ENCODE results near the gene ARID5A. TPM values are rescaled to one million over a fixed set of nuclear protein-coding genes. Genes with fewer than 3 reads are reported as not detected.
"Not testable (repeated sequence)": the region's sequence is repeated elsewhere in the genome, so short reads cannot be mapped to it uniquely, and the experiment has no call there.

Gene ARID5A
- total RNA-seq, 5 donors from 2014 or later (not counting 1 experiment from before 2014, with no cell fraction given) = 105 to 140 (median 116) TPM

DNA sequence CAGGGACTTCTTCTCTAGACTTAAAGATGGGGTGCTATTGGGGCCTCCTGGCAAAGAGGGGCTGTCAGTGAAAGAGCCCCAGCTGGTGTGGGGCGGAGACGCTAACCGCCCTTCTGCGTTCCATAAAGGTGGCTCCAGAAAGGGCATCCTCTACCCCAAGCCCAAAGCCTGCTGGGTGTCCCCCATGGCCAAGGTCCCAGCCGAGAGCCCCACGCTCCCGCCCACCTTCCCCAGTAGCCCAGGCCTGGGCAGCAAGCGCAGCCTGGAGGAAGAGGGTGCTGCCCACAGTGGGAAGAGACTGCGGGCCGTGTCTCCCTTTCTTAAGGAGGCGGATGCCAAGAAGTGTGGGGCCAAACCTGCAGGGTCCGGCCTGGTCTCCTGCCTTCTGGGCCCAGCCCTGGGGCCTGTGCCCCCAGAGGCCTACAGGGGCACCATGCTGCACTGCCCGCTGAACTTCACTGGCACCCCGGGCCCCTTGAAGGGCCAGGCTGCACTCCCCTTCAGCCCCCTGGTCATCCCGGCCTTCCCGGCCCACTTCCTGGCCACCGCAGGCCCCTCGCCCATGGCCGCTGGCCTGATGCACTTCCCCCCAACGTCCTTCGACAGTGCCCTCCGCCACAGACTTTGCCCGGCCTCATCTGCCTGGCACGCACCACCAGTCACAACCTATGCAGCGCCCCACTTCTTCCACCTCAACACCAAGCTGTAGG lies 15.2 kb downstream of the ARID5A start:
- Histone ChIP-seq H3K4me1 (ENCODE audit: control insufficient read depth in 1 of 2, extremely low read depth in 1 of 2, insufficient read depth in 2 of 2, low read length in 2 of 2) (peaks cover 5 to 30% of the 10 kb centered on the region in 2 experiments), H3K27me3 (replicated peaks in 1 of 2; ENCODE audit: control insufficient read depth in 2 of 2, extremely low read depth in 1 of 2, insufficient read depth in 2 of 2, low read length in 1 of 2) (no peaks in the 10 kb centered on the region), H3K27ac (ENCODE audit: low read length) (no peak overlapping the region), H3K9me3 (no peaks in the 10 kb centered on the region), H3K4me3 (ENCODE audit: control insufficient read depth in 1 of 2, extremely low read depth in 1 of 2, low read length in 1 of 2) (no peak overlapping the region), H3K36me3 (ENCODE audit: control insufficient read depth in 2 of 2, extremely low read depth in 1 of 2, insufficient read depth in 1 of 2, low read length in 1 of 2) (peaks cover 24 to 59% of the 10 kb centered on the region in 2 donors)
- 88% methylated on average over 18 of the region's 25 CpGs for WGBS (ENCODE audit: insufficient coverage)
- H3K4me3 Mint-ChIP-seq = peak overlapping the region in 1 of 3 donors; percentile 49
- ATAC-seq (replicated peaks in 1 of 4) (peak in 1 of 4 experiments; percentile 3), DNase-seq (peak in 1 of 35 experiments; percentile 11)
- H3K4me1 Mint-ChIP-seq = peaks cover 31 to 41% (median 37%) of the 10 kb centered on the region in 3 donors
- H3K36me3 Mint-ChIP-seq = peaks cover 15% of the 10 kb centered on the region
- H3K27ac Mint-ChIP-seq = no peak overlapping the region
- ChIA-PET CTCF (interaction anchor here in 1 of 2 donors (3.6 kb wide), 1 partner anchor 12 kb away, joined by 48 read pairs; the partner anchor contains the start of gene ARID5A), POLR2A (interaction anchor here (0.8 to 1.9 kb wide), 2 partner anchors 11 to 13 kb away, joined by 3 to 5 read pairs; no protein-coding TSS in a partner anchor)
- H3K27me3 Mint-ChIP-seq = no peaks in the 10 kb centered on the region
- H3K9me3 Mint-ChIP-seq = no peaks in the 10 kb centered on the region

DNA sequence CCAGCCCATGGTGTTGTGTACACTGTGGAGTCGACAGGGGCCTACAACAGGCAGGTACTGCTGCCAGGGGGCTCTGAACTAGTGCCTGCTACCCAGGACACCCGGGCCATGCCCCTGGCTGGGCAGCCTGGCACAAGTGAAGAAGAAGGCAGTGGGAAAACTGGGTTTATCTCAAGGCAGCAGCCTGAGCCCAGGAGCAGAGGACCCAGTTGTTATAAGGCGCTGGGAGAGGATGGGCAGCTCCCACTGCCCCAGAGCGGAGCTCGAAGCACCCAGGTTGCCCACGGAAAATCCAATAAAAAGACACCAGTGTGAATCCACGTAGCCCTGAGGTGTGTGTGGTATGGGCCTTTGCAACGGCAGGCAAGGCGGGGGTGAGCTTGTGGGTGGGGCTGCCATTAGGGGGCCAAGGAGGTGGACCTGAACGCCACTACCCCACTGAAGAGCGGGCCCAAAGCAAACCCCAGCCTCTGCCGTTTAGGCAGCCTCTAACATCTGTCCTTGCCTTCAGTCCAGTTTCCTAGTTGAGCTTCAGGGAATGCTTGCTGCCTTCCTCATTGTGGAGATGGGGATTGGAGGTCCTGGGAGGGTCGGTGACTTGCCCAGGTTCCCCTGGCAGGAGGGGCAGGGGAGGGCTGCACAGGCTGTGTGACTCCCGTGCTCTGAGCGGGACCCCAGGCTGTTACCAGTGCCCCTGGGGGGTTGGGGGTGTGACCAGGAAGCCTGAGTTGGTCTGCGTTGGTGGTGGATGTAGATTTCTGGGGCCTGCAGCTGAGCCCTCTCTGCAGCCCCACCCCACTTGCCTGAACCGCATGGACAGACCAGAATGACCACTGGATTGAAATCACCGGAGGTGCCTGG lies 16.0 kb downstream of the ARID5A start:
- Mint-ChIP-seq H3K27ac (peak overlapping the region in 1 of 2 donors; percentile 39), H3K9me3 (no peaks in the 10 kb centered on the region), H3K36me3 (peaks cover 11% of the 10 kb centered on the region), H3K4me3 (peak overlapping the region in 1 of 3 donors; percentile 49), H3K4me1 (peaks cover 23 to 40% (median 36%) of the 10 kb centered on the region in 3 donors), H3K27me3 (no peaks in the 10 kb centered on the region)
- Histone ChIP-seq H3K27ac (ENCODE audit: low read length) (no peak overlapping the region), H3K27me3 (replicated peaks in 1 of 2; ENCODE audit: control insufficient read depth in 2 of 2, extremely low read depth in 1 of 2, insufficient read depth in 2 of 2, low read length in 1 of 2) (no peaks in the 10 kb centered on the region), H3K36me3 (ENCODE audit: control insufficient read depth in 2 of 2, extremely low read depth in 1 of 2, insufficient read depth in 1 of 2, low read length in 1 of 2) (peaks cover 19 to 53% of the 10 kb centered on the region in 2 donors), H3K4me3 (ENCODE audit: control insufficient read depth in 1 of 2, extremely low read depth in 1 of 2, low read length in 1 of 2) (no peak overlapping the region), H3K9me3 (no peaks in the 10 kb centered on the region), H3K4me1 (ENCODE audit: control insufficient read depth in 1 of 2, extremely low read depth in 1 of 2, insufficient read depth in 2 of 2, low read length in 2 of 2) (peaks cover 0 to 22% of the 10 kb centered on the region in 2 experiments)
- WGBS (ENCODE audit: insufficient coverage) = 95% methylated on average over 5 of the region's 18 CpGs
- ATAC-seq (replicated peaks in 1 of 4) = peak in 2 of 4 experiments; percentile 7
- peak in 1 of 35 experiments; percentile 10 for DNase-seq
- CTCF ChIA-PET = interaction anchor here in 1 of 2 donors (0.5 to 3.6 kb wide), 2 partner anchors 13 to 300 kb away, joined by 7 to 48 read pairs; partner anchors contain the start of gene ARID5A
- POLR2A ChIA-PET = interaction anchor here in 1 of 2 donors (0.8 kb wide), 1 partner anchor 14 kb away, joined by 3 read pairs; no protein-coding TSS in a partner anchor

GRCh38 chr2:96553176-96553956 lies 16.8 kb downstream of the ARID5A start:
- peak overlapping the region in 1 of 3 donors; percentile 39 for H3K4me3 Mint-ChIP-seq
- 92% methylated on average over 10 of the region's 16 CpGs for WGBS (ENCODE audit: insufficient coverage)
- ATAC-seq (replicated peaks in 1 of 4) = peak in 2 of 4 experiments; percentile 5 to 10
- ChIA-PET CTCF (interaction anchor here (0.5 to 3.6 kb wide), 12 partner anchors 13 to 299 kb away, joined by 3 to 48 read pairs (median 4); partner anchors contain the start of gene ARID5A (in 1 of the 2)), POLR2A (interaction anchor here (0.5 to 1.3 kb wide), 6 partner anchors 12 to 22 kb away, joined by 3 to 8 read pairs (median 4); partner anchors contain the start of gene ARID5A (in 1 of the 2))
- H3K4me1 Mint-ChIP-seq = peaks cover 22 to 36% (median 32%) of the 10 kb centered on the region in 3 donors
- peaks cover 7% of the 10 kb centered on the region for H3K36me3 Mint-ChIP-seq
- peak overlapping the region in 1 of 2 donors; percentile 79 for H3K27ac Mint-ChIP-seq
- no peaks in the 10 kb centered on the region for H3K27me3 ChIP-seq (replicated peaks in 1 of 2; ENCODE audit: control insufficient read depth in 2 of 2, extremely low read depth in 1 of 2, insufficient read depth in 2 of 2, low read length in 1 of 2)
- H3K27ac ChIP-seq (ENCODE audit: low read length) = no peak overlapping the region
- peaks cover 0 to 20% of the 10 kb centered on the region in 2 experiments for H3K4me1 ChIP-seq (ENCODE audit: control insufficient read depth in 1 of 2, extremely low read depth in 1 of 2, insufficient read depth in 2 of 2, low read length in 2 of 2)
- H3K27me3 Mint-ChIP-seq = no peaks in the 10 kb centered on the region
- no peak overlapping the region for H3K4me3 ChIP-seq (ENCODE audit: control insufficient read depth in 1 of 2, extremely low read depth in 1 of 2, low read length in 1 of 2)
- DNase-seq = peak in 1 of 35 experiments; percentile 24
- no peaks in the 10 kb centered on the region for H3K9me3 ChIP-seq
- peaks cover 19 to 45% of the 10 kb centered on the region in 2 donors for H3K36me3 ChIP-seq (ENCODE audit: control insufficient read depth in 2 of 2, extremely low read depth in 1 of 2, insufficient read depth in 1 of 2, low read length in 1 of 2)
- H3K9me3 Mint-ChIP-seq = no peaks in the 10 kb centered on the region

GRCh38 chr2:96553957-96554292 lies 17.4 kb downstream of the ARID5A start:
- H3K4me3 ChIP-seq (ENCODE audit: control insufficient read depth in 1 of 2, extremely low read depth in 1 of 2, low read length in 1 of 2); H3K27me3 ChIP-seq (replicated peaks in 1 of 2; ENCODE audit: control insufficient read depth in 2 of 2, extremely low read depth in 1 of 2, insufficient read depth in 2 of 2, low read length in 1 of 2); H3K27me3 Mint-ChIP-seq; H3K27ac ChIP-seq (ENCODE audit: low read length); H3K9me3 ChIP-seq; ATAC-seq (replicated peaks in 1 of 4); H3K36me3 Mint-ChIP-seq; H3K9me3 Mint-ChIP-seq: not testable (repeated sequence)
- Mint-ChIP-seq H3K4me1 (peaks cover 22 to 36% (median 32%) of the 10 kb centered on the region in 3 donors), H3K4me3 (peak overlapping the region in 2 of 3 donors; percentile 28 to 39), H3K27ac (peak overlapping the region in 1 of 2 donors; percentile 79)
- peak in 1 of 35 experiments; percentile 14 for DNase-seq
- 23% methylated on average over 8 of the region's 9 CpGs for WGBS (ENCODE audit: insufficient coverage)
- ChIA-PET POLR2A (interaction anchor here (0.6 to 1.3 kb wide), 7 partner anchors 12 to 406 kb away, joined by 3 to 8 read pairs (median 4); partner anchors contain the start of genes ARID5A (in 1 of the 2) and STARD7 (in 1 of the 2)), CTCF (interaction anchor here (0.6 to 3.6 kb wide), 14 partner anchors 13 to 147 kb away, joined by 3 to 48 read pairs (median 4); partner anchors contain the start of gene ARID5A (in 1 of the 2))
- Histone ChIP-seq H3K36me3 (ENCODE audit: control insufficient read depth in 2 of 2, extremely low read depth in 1 of 2, insufficient read depth in 1 of 2, low read length in 1 of 2) (peaks cover 14 to 40% of the 10 kb centered on the region in 2 donors), H3K4me1 (ENCODE audit: control insufficient read depth in 1 of 2, extremely low read depth in 1 of 2, insufficient read depth in 2 of 2, low read length in 2 of 2) (peaks cover 0 to 20% of the 10 kb centered on the region in 2 experiments)

DNA sequence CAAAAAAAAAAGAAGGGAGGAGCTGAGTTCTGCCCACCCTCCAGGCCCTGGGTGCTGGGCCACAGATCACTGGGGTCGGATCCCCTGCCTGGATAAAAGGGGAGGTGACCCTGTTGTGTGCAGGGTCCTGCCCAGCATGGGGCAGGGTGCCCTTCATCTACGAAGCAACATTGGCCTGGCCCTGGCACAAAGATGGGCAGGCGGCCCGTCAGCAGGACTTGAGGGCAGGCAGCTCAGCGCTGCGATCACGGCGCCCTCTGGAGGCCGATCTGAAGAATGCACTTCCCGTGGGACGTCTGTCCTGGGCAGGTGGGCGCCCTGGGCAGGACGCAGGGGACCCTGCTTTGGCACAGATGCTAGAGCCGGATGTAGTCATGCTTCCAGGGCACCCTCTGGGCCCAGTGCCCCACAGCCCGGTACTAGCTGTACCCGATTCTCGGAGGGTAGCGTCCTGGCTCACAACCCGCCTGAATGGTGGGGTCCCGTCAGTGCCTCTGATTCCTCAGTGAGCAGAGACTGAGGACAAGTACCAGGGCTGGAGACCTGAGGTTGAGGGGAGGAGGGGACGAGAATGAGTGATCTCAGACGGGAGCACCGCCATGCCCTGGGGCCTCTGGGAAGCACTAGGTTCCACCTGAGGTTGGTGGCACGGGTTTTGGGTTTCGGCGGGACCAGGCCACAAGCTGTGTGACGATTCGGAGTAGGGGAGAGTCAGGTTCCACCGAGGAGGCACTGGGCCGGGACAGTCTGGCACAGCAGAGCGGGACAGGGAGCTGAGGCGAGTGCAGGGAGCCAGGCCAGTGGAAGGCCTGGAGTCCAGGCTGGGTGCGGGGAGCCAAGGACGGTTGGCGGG lies 18.0 kb downstream of the ARID5A start:
- 39% methylated on average over 35 of the region's 35 CpGs for WGBS (ENCODE audit: insufficient coverage)
- POLR2A ChIA-PET = interaction anchor here (0.6 to 1.3 kb wide), 6 partner anchors 13 to 406 kb away, joined by 3 to 8 read pairs (median 4); partner anchors contain the start of genes ARID5A (in 1 of the 2) and STARD7 (in 1 of the 2)
- H3K27me3 ChIP-seq (replicated peaks in 1 of 2; ENCODE audit: control insufficient read depth in 2 of 2, extremely low read depth in 1 of 2, insufficient read depth in 2 of 2, low read length in 1 of 2) = no peaks in the 10 kb centered on the region
- H3K9me3 ChIP-seq = no peaks in the 10 kb centered on the region
- H3K9me3 Mint-ChIP-seq = no peaks in the 10 kb centered on the region
- DNase-seq (peak; percentile 35 to 87 (median 61)), ATAC-seq (replicated peaks in 1 of 4) (peak; percentile 47 to 76 (median 74))
- peaks cover 0 to 20% of the 10 kb centered on the region in 2 experiments for H3K4me1 ChIP-seq (ENCODE audit: control insufficient read depth in 1 of 2, extremely low read depth in 1 of 2, insufficient read depth in 2 of 2, low read length in 2 of 2)
- no peaks in the 10 kb centered on the region for H3K27me3 Mint-ChIP-seq
- H3K36me3 Mint-ChIP-seq = peaks cover 3% of the 10 kb centered on the region
- H3K4me3 Mint-ChIP-seq = peak overlapping the region; percentile 6 to 39 (median 28)
- H3K4me3 ChIP-seq (ENCODE audit: control insufficient read depth in 1 of 2, extremely low read depth in 1 of 2, low read length in 1 of 2) = no peak overlapping the region
- no peak overlapping the region for H3K27ac ChIP-seq (ENCODE audit: low read length)
- CTCF ChIA-PET = interaction anchor here (0.6 to 3.6 kb wide), 15 partner anchors 12 to 147 kb away, joined by 3 to 48 read pairs (median 4); partner anchors contain the start of gene ARID5A (in 1 of the 2)
- H3K4me1 Mint-ChIP-seq = peaks cover 22 to 36% (median 32%) of the 10 kb centered on the region in 3 donors
- H3K36me3 ChIP-seq (ENCODE audit: control insufficient read depth in 2 of 2, extremely low read depth in 1 of 2, insufficient read depth in 1 of 2, low read length in 1 of 2) = peaks cover 12 to 34% of the 10 kb centered on the region in 2 donors
- peak overlapping the region in 1 of 2 donors; percentile 79 for H3K27ac Mint-ChIP-seq

Data from T-cell (primary cell).